Measurements from ENCODE around the gene FAAP20.

Gene FAAP20

GRCh38 chr1:2176615-2177014, 18.0 kb downstream of the FAAP20 start:
- DNase-seq, result no peak

GRCh38 chr1:2175681-2176454, 18.7 kb downstream of the FAAP20 start:
- no peak for DNase-seq

DNA sequence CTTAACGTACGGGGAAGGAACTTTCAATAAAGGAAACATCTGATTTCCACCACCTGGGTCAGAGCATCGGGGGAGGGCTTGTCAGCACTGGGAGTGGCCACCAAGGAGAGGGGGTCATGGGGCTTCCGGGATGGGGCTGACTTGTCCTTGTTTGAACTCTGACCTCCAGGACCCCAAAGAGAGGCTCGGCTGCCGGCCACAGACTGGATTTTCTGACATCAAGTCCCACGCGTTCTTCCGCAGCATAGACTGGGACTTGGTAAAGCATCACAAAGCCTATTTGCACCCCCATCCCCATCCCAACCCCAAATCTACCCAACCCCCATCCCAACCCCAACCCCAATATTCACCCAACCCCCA, 19.5 kb downstream of the FAAP20 start:
- no peak for DNase-seq

DNA sequence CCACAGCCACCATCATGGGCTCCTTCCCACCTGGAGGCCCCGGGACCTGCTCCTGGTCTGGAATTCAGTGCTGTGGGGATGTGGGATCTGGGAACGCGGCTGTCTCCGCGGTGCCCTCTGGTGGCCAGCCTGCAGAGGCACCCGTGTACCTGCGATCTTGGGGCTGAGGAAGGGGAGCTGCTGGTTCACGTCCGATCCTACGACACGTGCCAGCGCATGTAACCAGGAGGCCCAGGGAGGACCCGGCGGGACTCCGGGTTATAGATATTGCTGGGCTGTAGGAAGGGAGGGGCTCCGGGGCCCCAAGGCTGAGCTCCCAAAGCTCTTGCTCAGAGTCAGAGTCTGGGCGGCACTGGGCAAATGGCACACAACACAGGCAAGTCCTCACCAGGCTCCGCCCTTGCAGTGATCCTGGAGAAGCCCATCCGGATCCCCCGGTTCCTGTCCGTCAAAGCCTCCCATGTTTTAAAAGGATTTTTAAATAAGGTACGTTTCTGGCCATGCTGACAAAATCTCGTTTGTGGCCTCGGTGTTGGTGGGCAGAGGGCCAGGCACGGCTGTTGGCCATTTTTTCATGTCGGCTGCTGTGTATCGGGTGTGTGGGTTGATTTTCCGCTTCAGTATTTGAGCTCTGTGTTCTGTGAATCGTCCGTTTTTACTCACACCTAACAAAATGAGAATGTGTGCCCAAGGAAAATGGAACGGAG, 20.1 kb downstream of the FAAP20 start:
- DNase-seq, result peak; percentile 31 to 43

- DNase-seq, result no peak
Observed at GRCh38 chr1:2173546-2174347, 20.8 kb downstream of the FAAP20 start.

DNA sequence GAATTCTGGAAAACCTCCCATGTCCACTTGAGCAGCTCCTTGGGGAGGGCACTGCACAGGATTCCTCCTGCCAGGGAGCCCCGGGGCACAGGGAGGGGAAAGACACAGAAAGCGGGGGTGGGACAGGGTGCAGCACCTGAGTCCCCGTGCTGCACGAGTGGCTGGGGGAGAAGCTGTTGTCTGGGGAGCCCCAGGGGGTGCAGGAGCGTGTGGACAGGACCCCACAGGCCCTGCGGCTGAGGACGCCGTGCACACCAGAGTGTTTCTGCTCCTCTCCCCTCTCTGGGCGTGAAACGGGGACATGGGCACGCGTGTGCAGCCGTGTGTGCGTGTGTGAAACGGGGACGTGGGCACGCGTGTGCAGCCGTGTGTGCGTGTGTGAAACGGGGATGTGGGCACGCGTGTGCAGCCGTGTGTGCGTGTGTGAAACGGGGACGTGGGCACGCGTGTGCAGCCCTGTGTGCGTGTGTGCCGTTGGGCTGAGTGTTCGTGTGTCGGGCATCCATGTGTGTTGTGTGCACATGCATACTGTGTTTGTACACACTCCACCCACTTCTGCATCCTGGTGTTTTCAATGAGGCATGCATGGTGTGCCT, 21.9 kb downstream of the FAAP20 start:
- no peak for DNase-seq

DNA sequence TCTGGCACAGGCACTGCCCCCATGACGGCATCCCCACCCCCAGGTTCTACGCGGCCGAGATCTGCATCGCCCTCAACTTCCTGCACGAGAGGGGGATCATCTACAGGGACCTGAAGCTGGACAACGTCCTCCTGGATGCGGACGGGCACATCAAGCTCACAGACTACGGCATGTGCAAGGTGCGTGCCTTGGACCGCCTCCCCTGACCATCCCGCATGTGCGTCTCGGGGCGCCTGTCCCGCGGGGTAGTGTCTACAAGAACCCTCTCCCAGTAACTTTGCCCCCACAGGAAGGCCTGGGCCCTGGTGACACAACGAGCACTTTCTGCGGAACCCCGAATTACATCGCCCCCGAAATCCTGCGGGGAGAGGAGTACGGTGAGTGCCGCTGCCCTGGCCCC, 22.6 kb downstream of the FAAP20 start:
- no peak for DNase-seq

GRCh38 chr1:2170211-2170610, 24.4 kb downstream of the FAAP20 start:
- DNase-seq, result no peak

- DNase-seq, result no peak
Observed at GRCh38 chr1:2169200-2169836, 25.3 kb downstream of the FAAP20 start.

- DNase-seq, result no peak
Observed at GRCh38 chr1:2168535-2168934, 26.0 kb downstream of the FAAP20 start.

- no peak for DNase-seq
Observed at GRCh38 chr1:2168090-2168489, 26.5 kb downstream of the FAAP20 start.

GRCh38 chr1:2166695-2167094, 27.9 kb downstream of the FAAP20 start:
- no peak for DNase-seq

DNA sequence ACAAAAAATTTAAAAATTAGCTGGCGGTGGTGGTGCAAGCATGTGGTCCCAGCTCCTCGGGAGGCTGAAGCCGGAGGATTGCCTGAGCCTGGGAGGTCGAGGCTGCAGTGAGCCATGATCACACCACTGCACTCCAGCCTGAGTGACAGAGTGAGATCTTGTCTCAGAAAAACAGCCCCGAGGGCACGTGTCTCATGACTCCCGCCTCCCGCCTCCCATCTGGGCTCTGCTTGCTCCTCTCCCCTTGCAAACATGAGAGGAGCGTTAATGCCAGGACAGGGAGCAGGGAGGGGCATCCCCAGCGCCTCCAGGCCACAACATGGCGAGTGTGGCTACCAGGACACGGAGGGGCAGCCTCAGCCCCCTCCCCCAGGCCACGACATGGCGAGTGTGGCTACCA, 28.3 kb downstream of the FAAP20 start:
- DNase-seq, result no peak

DNA sequence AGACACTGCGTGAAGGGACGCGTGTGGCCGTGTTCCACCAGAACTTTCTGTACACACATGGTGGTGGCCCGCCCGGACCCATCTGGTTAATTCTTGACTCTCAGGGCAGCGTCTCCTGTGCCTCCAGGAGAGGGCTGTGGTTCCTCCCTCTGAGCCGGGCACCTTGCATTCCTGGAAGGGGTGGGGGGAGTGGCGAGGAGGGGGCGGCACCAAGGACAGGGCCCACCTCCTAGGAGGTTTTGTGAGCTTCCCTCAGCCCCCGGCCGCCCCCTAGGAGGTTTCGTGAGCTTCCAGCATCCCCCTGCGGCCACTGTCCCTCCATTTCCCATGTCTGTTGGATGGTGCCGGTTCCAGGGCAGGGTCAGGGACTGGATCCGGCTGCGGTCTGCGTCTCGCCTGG, 28.9 kb downstream of the FAAP20 start:
- DNase-seq, result no peak

- no peak for DNase-seq
Observed at GRCh38 chr1:2163205-2163604, 31.4 kb downstream of the FAAP20 start.

- DNase-seq, result no peak
Observed at GRCh38 chr1:2160451-2161300, 33.9 kb downstream of the FAAP20 start.

DNA sequence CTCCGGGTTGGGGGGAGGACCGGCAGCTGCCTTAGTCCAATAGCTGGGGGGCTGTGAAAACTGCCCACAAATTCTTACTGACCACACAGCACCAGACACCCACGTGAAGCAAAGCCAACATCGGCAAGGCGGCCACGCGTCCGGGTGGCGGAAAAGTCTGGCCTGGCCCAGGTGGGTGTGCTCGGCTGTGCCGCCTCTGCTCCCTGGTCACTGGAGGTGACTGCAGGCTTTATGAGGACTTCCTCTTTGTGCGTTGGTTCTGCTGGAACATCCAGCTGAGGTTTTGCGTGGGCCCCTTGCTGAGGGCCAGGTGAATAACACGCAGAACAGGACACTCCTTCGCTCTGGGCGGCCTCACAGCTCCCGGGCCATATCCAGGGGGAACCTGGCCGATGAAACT, 35.4 kb downstream of the FAAP20 start:
- DNase-seq, result no peak

DNA sequence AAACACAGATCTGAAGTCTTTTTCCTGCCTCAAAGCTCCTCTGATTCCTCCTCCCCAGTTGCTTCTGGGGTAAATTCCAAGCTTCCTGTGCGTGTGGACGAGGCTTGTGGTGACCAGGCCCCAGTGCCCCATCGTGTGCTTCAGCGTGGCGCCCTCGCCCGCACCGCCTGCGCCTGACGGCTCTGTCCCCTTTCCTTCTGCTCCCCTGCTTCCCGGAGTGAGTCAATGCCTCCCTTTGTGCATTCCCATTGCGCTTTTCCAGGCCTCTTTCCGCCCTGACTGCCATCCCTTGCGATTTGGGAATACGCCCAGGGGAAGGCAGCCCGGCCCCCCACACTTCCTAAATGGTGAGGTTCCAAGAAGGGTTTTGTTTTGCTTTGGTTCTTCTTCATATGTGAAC, 36.3 kb downstream of the FAAP20 start:
- no peak for DNase-seq

- no peak for DNase-seq
Observed at GRCh38 chr1:2157856-2158255, 36.7 kb downstream of the FAAP20 start.

DNA sequence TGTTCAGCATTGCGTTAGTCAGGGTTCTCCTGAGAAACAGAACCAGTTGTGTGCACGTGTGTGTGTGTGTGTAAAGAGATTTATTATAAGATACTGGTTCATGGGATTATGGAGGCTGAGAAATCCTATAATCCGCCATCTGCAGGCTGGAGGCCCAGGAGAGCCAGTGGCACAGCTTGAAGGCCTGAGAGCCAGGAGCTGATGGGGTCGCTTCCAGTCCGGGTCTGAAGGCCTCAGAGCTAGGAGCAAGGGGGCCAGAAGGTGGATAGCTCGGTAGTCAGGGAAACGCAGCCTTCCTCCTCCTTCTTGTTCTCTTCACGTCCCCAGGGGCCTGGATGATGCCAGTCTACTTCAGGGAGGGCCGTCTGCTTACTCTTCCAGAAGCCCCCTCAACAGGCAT, 37.7 kb downstream of the FAAP20 start:
- no peak for DNase-seq

- DNase-seq, result no peak
Observed at GRCh38 chr1:2155788-2156187, 38.8 kb downstream of the FAAP20 start.

DNA sequence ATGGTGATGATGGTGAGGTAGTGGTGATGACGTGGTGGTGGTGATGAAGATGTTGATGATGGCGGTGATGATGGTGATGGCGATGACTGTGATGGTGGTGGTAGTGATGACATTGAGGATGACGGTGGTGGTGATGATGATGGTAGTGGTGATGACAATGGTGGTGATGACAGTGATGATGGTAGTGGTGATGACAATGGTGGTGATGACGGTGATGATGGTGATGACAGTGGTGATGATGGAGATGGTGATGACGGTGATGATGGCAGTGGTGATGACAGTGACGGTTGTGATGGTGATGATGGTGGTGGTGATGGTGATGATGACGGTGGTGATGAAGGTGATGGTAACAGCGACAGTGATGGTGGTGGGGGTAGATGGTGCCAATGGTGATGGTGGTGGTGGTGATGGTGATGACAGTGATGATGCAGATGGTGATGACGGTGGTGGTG, 39.4 kb downstream of the FAAP20 start:
- DNase-seq, result no peak
